NCI-H2107 (cell line): ENCODE data around the gene OCEL1.

Source experiments
- DNase-seq: peaks from one replicate; lab custom pipeline; 2025; lab: John Stamatoyannopoulos, UW

OCEL1 gene

DNA sequence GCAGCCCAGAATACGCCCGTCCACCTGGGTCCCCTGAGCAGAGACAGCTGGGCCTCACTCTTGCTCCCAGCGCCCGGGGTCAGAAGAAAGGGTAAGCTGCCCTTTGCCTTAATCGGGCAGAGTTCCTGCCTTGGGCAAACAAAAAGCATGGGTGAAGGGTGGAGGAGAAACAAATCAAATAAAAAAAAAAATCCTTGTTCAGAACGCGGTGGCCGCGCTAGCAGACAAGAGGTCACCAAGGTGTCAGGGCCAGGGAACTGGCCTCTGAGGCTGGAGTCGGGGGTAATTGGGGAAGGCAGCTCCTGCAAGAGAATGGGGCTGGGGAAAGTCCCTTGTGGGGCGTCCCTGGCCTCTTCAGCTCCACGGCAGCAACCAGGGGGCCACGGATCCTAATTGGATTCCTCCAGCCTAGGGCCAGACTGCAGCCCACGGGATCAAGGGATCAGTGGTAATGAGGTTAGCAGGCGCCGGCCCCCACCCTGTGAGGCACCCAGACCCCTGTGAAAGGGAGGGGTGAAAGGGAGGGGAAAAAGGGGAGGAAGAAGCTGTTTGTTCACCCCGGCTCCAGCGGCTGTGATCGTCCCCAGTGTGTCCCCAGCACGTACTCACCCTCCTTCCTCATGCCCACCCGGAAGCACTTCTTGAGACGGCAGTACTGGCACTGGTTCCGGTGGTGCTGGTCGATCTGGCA, 14.2 kb downstream of the OCEL1 start:
- DNase-seq: no peak

DNA sequence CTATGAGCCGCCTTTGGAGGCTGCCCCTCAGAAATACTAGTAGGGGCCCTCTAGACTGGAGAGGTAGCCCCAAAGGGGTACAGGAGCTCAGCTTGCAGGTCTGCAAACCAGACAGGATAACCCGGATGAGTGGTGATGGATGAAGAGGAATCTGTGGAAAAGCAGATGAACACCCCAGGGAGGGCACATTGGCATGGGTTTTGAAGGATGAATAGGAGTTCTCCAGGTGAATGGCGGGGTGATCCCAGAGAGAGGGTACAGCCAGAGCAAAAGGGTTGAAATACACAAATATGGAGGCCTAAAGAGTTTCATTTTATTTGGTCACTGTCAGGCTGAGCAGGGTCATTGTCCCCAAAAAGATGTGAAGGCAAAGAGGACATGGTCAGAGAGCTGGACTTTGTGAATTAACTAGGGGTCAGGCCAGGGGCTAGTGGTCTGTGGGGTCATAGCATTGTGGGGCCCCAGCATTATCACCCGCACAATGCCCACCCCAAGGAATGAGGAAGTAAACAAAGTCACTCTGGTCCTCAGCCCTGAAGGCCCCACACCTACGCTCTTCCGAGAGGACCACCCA, 14.9 kb downstream of the OCEL1 start:
- no peak for DNase-seq

DNA sequence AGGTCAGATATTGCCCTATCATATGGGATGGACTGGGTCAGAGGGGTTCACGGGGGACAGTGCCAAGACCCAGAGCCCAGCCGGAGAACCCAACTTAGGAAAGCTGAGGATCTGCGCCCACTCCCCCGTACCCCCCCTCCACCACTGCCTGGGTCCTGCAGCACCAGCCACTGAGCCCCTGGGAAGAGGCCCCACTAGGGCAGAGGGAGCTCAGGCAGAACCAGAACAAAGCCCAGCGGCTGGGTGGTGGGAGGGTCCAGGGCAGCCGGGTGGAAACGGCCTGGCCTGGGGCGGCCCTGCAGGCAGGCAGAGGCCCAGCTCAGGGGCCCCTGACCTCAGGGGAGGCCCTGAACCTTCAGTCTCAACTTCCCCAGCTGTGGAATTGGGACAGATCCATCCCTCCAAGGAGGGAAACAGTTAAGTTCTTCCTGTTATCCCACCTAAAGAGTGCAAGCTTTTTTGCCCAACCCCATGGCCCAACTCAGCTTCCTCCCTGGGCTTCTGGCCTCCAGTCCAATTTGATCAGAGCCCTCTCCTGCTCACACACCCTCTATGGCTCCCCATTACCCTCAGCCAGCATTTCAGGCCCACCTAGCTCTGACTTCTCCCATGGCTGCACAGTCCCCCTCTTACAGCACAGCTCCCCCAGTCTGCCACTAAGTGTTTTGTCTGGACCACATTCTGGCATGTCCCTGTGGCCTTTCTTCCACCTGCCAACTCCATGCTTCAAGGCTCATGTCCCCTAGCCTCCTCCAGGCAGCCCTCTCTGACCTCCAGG, 16.6 kb downstream of the OCEL1 start:
- no peak for DNase-seq

DNA sequence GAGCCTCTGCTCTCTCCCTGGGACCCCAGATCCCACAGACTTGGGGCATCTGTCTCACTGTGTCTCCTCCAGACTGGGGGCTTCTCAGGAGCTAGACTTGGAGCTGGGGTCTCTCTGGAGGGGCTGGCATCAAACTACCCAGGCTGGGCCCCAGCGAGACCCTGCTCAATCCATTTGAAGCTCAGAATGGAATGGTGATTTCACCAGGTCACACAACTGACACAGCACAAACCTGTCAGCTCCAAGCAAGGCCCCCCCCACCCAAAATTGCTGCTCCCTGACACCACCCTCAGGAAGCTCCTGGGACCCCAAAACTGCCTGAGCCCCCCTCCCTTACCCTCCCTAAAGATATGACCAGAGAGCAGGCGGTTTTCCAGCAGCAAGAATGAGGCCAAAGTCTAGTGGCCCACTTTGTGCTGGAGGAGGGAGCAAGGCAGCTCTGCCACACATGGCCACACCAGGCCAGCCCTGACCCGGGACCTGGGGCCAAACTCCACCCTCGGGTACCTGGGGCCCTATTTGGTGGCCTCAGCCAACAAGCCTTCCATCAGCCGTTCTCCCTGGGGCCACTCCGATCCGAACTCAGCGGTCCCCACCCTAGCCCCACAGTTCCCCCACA, 17.3 kb downstream of the OCEL1 start:
- no peak for DNase-seq

DNA sequence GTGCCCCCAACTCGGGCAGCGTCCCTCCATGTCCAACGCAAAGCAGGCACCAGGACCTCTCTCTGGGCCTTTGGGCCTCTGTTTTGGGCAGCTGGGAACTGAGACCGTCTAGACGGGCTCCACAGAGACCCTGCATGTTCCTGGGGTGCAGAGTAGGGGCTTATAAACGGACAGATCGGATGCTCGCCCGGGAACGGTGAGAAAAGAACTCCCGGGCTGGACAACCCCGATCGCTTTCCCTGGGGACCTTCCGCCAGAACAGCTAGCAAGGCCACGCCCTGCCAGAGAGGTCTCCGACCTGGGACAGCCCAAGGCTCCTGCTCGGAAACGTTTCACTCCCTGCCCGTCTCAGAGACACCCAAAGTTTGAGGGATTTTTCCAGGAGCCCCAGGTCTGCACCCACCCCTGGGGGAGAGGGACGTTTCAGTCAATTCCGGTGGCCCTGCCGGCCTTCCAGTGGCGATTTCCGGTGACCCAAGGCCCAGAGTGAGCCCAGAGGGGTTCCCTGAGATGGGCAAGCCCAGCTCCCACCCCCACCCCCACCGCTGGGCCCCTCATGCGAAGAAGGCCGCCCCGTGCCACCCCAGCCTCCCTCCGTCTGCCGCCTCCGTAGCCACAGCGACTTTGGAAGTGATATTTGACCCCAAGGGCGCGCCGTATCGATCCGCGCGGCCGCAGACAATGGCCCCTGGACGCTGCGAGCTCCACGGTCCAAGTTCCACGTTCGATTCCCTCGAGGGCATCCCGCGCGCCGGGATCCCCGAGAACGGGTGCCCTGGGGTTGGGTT, 18.0 kb downstream of the OCEL1 start:
- DNase-seq: no peak

DNA sequence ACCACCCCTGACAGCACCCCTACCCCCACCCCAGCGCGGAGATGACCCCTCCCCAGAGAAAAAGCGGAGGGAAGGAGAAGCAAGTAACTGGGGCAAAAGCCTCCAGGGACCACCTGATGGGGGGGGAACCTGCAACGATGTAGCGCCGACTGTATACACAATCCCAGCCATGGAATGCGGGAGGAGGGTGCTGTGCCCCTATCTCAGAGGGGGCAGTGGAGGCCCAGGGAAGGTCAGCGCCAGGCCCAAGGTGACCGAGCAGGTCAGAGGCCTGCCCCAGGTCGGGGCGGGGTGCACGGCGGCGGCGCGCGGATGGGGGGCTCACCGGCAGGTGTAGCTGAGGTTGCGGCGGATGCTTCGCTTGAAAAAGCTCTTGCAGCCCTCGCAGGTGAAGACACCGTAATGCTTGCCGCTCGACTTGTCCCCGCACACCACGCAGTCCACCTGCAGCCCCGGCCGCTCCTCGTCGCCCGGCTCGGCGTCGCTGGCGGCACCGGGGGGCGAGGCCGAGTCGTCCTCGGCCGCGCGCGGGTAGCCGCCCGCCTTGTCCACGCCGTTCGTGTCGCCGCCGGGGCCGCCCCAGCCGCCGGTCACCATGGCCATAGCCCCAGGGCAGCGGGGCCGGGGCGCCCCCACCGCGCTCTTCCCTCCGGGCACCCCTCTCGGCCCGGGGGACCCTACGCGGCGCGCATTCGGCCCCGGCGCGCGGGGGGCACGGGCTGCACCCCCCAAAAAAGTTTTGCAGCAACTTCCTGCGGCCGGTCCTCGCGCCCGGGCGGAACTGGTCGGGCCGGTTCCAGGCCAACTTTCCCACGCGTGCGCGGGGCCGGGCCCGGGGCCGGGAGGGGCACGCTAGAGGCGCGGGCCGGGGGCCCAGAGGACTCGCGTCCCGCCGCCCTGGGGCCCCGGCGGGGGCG, 18.9 kb downstream of the OCEL1 start:
- no peak for DNase-seq

DNA sequence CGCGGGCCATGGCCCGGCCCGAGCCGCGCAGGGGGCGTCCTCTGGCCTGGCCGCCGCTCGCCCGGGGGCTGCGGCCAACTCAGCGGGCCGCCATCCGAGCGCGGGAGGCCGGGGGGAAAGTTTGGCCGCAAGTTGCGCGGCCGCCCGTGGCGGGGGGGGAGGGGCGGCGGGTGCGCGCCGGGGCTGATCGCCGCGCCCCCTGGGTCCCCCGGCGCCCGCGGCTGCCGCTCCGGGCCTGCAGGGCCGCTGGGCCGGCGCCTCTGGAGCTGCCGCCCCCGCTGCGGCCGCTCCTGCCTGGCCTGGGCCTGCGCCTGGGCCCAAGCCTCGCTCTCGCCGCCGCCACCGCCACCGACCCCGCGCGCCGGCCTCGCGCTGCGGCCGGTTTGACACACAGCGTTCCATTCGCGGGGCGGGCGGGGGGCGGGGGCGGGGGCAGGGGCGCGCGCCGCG, 19.5 kb downstream of the OCEL1 start, which contains the start of gene NR2F6:
Gene NR2F6, minus strand, starts transcription at position 385 of the 450 bp plus-strand sequence. CDS start 699 bp downstream, outside the sequence.
- DNase-seq: no peak

DNA sequence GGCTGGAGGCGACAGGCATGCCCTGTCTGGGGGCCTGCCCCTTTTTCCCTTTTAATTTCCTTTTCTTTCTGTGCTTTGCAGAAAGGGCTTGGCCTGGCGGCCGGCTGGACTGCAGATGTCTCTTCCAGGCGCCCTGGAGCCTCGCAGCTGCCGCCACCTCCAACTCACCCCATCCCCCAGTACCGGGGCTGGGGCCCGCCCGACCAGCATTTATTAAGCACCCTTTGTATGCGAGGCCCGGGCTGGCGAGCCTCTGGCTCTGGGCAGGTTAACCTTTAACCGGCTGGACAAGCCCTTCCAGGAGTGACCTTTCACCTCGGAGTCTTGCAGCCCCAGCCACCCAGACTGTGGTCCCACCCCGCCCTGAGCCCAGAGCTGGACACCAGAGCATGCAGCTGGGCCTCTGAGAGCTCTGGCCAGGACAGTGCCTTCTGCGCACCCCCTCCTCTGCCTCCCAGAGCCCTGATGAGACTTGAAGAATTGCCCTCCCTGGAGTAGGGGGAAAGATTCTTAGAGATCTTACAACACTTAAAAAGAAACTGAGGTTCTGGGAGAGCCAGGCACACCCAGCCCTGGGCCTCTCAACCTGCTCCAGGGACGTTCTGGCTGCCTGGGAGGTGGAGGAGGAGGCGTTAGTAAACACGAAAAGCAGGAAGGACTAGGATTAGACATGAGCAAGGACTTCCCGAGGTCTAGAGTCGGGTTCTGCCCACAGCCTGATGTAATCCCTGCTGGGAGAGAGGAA, 20.8 kb downstream of the OCEL1 start:
- DNase-seq: no peak

DNA sequence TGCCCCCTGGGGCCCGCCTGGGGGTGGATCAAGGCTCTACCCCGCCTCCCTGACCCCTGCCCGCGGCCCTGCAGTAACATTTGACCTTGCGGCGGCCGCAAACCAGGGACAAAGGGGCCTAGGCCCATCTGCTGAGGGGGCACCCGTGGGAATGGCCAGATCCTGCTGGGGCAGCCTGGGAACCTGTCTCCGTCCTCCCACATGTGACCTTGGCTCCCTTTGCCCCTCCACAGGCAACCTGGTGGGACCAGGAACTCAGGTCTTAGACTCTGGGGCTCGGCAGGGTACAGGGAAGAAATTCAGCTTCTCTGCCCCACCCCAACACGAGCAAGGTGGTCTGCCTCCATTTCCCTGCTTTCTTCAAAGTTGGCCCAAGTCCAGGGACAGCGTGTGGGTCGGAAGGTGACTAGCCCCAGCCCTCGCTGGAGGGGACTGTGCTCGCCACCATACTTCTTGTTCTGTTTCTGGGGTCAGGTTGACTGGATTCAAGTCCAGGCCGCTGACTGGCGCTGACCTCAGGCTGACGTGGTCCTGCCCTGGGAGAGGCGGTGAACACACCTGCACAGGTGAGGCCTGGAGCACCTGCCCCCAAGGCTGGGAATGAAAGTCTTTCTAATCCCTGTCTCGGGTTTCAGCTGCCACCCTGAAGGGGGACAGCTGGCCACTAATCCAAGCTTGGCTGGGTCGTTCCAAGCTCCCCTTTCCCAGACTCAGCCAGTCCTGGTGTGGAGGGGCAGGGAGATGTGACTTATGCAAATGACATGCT, 22.2 kb downstream of the OCEL1 start:
- DNase-seq: peak; percentile 24

DNA sequence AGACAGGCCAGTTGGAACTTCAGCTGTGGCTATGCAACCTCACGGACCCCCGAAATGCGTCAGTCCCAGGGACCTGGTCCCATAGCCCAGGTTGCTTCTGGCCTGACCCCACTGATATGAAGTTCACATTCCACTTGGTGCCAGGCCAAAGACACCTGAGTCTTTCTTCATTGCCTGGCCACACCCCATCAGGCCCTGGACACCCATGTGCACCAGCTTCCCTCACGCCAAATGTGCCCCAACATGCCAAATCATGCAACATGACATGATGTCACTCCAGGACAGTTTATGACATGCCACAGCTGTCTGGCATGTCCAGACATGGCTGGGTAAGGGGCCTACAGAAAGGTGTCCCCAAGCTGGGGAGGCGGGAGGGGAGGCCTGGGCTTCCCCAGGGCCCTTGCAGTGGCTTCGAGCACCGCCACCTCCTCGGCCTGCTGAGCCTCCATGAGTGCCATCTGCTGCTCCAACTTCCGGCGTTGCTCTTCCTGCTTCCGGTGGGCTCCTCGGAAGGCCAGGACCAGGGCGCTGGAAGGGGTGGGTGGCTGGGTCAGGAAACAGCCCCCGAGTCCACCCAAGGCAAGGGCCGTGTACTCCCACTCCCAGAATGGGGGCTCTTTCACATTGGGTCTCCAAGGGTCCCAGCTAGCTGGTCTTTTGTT, 24.0 kb downstream of the OCEL1 start:
- no peak for DNase-seq

DNA sequence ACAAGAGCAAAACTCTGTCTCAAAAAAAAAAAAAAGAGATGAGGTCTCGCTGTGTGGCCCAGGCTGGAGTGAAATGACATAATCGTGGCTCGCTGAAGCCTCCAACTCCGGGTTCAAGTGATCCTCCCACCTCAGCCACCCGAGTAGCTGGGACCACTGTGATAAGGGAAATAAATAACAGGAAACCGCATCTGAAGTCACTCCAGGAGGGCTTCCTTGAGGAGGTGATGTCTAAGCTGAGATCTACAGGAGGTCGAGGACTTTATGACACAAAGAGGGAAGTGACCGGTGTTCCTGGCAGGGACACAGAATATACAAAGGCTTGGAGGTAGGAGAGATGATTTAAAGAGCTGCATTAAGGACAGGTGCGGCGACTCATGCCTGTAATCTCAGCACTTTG, 28.6 kb downstream of the OCEL1 start:
- no peak for DNase-seq

DNA sequence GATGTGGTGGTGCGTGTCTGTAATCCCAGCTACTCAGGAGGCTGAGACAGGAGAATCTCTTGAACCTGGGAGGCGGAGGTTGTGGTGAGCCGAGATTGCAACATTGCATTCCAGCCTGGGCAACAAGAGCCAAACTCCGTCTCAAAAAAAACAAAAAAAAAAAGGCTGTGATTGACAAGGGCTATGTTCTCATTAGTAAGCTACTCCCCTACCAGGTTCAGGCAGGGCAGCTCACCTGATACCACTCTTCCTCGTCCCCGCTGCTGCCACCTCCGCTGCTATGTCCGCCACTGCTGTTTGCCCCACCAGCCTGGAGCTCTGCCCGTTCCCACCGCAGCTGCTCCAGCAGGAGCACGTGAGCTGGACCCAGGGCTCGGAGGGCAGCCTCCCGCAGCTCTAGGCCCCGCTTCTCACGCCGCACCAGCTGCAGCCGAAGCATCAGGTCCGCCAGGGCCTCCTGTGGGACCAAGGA, 29.2 kb downstream of the OCEL1 start:
- DNase-seq: peak; percentile 24

DNA sequence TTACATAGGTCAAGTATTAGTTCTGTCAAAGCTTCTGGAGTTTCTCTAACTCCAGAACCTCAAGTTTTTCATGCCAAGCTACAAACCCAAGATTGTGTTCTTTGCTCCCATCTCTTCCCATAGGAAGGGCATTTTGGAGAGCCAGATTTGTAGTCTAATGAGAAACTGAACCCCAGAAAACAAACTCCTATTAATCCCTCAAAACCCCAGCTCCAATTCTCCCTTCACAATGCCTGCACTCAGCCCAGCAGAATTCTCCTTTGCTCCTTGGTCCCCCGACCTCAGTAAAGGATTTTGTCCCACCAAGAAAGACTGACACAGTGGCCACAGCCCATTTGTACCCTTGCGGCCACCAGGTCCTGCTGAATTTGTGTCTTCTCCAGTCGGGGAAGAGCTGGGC, 30.1 kb downstream of the OCEL1 start:
- no peak for DNase-seq

DNA sequence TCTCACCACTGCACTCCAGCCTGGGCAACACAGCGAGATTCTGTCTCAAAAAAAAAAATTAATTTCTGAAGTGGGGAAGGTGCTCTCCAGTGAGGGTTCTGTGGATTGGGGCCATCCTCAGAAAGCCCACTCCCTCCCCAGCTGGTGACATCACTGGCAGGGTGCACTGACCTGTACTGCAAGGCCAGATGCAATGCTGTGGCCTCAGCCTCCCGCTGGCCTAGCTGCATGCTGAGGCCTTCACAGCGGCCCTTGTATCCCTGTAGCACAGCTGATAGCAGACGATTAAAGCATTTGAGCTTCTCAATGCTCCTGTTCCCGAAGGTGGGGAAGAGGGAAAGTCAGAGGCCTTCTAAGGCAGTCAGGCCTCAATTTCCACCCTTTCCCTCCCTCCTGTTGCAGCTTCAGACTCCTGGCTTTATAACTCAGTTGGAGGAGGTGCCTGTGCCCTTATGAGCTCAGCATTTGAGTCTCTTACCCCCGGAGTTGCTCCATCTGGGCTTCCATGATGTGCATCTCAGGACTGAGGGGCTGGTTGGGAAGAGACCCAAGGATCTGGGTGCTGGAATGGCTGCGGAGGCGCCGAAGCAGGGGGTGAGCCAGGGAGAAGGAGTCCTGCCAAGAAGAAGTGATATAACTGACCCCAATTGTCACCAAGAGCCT, 33.2 kb downstream of the OCEL1 start:
- DNase-seq: no peak

DNA sequence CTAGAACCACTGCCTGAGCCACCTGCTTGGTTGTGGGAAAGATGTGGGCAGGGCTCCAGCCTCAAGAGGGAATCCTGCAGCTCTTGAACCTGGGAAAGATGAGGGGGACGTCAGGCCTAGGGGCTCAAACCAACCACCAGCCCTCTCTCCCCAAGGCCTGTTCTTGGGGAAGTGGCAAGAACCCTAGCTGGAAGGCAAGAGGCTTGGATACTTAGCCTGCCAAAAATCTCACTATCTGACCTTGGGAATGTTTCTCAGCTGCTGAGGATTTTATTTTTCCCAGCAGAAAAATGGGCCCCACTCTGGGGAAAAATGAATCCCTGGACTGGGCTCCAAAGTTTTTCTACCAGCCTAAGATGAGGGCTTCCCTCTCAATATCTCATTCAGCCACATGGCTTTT, 33.9 kb downstream of the OCEL1 start:
- DNase-seq: no peak

DNA sequence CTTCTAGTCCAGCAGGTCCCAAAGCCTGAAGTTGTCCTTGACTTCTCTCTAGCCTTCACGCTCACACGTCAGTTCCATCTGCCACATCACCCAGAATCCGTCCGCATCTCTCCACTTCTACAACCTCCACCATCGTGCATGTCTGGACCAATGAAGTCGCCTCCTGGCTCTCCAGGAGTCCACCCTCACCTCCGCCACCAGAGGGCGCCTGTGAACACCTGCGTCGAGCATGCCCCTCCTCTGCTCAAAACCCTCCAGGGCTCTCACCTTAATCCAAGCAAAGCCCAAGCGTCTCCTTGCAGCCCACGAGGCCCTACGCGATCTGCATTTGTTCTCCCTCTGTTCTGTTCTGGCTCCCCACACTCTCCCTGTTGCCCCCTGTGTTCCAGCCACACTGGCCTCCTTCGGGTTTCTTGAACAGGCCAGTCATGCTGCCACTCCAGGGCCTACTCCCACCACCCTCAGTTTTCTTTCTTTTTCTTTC, 34.9 kb downstream of the OCEL1 start:
- DNase-seq: peak; percentile 82

DNA sequence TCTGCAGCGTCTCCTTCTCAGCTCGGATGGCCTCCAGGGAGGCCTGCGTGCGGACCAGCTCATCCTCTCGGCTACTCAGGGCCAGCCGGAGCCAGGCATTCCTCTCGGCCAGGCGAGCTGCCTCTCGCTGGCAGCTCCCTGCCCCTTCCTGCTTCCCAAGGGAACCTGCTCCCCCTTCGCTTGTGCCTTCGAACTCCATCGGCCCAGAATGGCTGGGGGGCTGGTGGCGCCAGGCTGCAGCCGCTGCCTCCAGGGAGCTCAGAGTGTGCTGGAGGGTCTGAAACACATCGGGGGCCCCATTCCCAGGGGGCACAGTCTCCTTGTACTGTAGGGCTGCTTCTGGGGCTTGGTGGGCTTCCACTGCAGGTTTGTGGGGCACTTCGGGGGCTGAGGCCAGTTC, 36.5 kb downstream of the OCEL1 start:
- DNase-seq: no peak
